ENCODE data around the gene DLD.

Gene DLD

DNA sequence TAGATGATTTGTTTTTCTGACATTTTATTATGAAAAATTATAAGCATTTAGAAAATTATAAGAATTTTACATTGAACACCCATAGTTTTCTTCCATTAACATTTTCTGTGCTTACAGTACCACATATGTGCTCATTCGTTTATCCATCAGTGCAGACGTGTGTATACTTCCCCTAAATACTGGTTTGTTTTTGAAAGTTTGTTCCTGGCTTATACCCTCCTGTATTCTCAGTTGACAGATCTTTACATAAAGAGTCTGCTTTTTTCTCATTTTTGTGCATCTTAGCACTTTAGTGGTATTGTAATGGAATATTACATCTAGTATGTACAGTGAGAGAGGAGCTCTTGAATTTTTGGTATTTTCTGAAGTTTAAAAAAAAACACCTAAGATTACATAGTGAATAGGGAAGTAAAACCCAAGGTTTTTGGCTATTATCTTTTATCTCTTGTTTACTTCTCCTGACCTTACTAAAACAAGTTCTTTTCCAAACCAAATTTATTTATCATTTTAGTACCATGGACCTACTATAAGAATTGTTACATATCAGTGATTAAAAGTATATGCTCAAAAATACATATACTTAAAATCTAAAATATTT lies 8.1 kb downstream of the DLD start:
- TF ChIP-seq, protein P1, sequence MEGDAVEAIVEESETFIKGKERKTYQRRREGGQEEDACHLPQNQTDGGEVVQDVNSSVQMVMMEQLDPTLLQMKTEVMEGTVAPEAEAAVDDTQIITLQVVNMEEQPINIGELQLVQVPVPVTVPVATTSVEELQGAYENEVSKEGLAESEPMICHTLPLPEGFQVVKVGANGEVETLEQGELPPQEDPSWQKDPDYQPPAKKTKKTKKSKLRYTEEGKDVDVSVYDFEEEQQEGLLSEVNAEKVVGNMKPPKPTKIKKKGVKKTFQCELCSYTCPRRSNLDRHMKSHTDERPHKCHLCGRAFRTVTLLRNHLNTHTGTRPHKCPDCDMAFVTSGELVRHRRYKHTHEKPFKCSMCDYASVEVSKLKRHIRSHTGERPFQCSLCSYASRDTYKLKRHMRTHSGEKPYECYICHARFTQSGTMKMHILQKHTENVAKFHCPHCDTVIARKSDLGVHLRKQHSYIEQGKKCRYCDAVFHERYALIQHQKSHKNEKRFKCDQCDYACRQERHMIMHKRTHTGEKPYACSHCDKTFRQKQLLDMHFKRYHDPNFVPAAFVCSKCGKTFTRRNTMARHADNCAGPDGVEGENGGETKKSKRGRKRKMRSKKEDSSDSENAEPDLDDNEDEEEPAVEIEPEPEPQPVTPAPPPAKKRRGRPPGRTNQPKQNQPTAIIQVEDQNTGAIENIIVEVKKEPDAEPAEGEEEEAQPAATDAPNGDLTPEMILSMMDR (IDR thresholded peaks at IDR 0.05; ENCODE audit: low read depth, low read length): no peak
- no peak for DNase-seq (ENCODE audit: low read depth, low spot score)
- no peak overlapping the region for H3K4me3 ChIP-seq (ENCODE audit: low read depth, low read length)
- in situ Hi-C loops (cut with HindIII; ENCODE audit: low sequenced_read_pairs): no loop called here

DNA sequence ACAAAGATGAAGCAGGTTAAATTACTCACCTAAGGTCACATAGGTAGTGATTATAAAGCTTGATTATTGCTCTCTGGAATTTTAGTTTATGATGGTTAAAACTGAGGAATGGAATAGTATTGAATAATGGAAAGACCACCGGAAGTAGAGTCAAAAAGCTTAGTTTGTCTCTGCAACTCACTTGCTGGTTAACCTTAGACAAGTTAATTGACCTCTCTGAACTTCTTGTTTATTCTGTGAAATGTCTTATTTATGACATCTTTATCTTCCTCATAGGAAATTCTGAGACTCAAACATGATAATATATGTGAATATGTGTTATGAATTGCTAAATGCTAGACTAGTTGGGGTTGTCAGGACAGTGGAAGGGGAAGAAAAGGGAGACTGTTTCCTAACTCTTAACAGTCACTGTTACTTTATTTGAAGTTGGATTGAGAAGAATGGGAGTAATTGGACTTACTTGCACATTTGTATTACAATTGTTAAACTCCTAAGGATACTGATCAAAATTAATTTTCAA lies 9.6 kb downstream of the DLD start:
- TF ChIP-seq, protein P1 (IDR thresholded peaks at IDR 0.05; ENCODE audit: low read depth, low read length): no peak
- in situ Hi-C loops (cut with HindIII; ENCODE audit: low sequenced_read_pairs): no loop called here
- no peak overlapping the region for H3K4me3 ChIP-seq (ENCODE audit: low read depth, low read length)
- DNase-seq (ENCODE audit: low read depth, low spot score): no peak

DNA sequence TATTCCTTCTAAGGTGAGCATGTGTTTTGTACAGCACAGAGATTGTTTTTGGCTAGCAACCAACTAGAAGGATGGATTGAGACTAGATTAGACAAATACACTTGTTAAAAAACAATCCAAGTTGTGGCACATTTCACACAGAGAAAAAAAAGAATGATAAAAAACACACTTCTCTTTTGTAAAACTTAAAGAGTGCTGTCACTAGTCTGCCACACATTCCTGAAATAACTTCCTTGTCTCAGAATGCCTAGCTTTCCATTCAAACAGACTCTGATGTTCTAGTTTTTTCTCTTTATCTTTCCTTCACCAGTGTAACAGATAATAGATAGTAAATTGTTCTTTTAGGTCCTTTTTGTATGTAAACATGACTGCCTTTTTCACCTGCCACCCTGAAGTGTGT lies 11.4 kb downstream of the DLD start:
- DNase-seq (ENCODE audit: low read depth, low spot score): no peak
- in situ Hi-C loops (cut with HindIII; ENCODE audit: low sequenced_read_pairs): no loop called here
- no peak overlapping the region for H3K4me3 ChIP-seq (ENCODE audit: low read depth, low read length)
- TF ChIP-seq, protein P1 (IDR thresholded peaks at IDR 0.05; ENCODE audit: low read depth, low read length): no peak

DNA sequence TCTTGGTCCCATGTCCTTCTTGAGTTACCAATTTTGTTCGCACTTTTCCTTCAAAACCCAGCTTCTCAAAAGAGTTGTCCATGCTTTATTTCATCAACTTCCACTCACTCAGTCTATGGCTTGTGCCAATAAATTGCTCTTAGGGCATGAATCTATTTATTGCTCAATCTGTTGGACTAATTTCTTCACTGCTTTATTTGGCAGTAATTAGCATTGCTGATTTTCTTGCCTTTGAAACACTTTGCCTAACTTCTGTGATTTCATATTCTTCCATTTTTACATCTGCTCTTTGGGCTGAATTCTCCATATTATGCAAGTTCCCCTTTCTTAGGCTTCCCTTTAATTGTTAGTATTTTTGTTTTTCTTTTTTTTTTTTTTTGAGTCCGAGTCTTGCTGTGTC lies 16.8 kb downstream of the DLD start:
- TF ChIP-seq, protein P1 (IDR thresholded peaks at IDR 0.05; ENCODE audit: low read depth, low read length): no peak
- H3K4me3 ChIP-seq (ENCODE audit: low read depth, low read length): no peak overlapping the region
- in situ Hi-C loops (cut with HindIII; ENCODE audit: low sequenced_read_pairs): no loop called here
- no peak for DNase-seq (ENCODE audit: low read depth, low spot score)

DNA sequence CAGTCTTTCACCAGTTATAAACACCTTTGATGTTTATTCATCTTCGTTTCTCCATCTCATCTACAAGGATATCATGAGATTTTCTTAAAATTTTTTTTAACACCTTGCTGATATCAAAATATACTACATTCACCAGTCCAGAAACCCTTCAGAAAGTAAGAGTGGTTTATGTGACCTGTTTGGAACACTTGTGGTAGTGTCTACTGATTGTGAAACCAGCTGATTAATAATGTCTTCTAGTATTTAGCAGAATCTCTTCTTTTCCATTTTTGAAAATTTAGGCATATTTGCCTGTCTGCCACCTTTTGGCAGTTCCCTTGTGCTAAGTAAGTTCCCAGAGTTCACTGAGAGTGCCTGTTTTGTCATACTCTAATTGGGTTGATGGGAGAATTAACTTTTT lies 18.5 kb downstream of the DLD start:
- no peak for DNase-seq (ENCODE audit: low read depth, low spot score)
- in situ Hi-C loops (cut with HindIII; ENCODE audit: low sequenced_read_pairs): no loop called here
- H3K4me3 ChIP-seq (ENCODE audit: low read depth, low read length): no peak overlapping the region
- TF ChIP-seq, protein P1 (IDR thresholded peaks at IDR 0.05; ENCODE audit: low read depth, low read length): no peak

DNA sequence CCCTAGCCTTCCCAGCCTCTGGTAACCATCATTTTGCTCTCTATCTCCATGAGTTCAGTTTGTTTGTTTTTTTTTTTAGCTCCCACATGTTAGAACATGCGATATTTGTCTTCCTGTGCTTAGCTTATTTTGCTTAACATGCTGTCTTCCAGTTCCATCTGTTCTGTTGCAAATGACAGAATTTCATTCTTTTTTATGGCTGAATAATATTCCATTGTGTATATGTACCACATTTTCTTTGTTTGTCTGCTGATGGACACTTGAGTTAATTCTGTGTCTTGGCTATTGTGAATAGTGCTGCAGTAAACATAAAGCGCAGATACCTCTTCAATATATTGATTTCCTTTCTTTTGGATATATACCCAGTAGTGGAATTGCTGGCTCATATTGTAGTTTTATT lies 21.0 kb downstream of the DLD start:
- no peak for DNase-seq (ENCODE audit: low read depth, low spot score)
- H3K4me3 ChIP-seq (ENCODE audit: low read depth, low read length): no peak overlapping the region
- in situ Hi-C loops (cut with HindIII; ENCODE audit: low sequenced_read_pairs): no loop called here
- TF ChIP-seq, protein P1 (IDR thresholded peaks at IDR 0.05; ENCODE audit: low read depth, low read length): no peak

Data from astrocyte of the spinal cord (primary cell).